Mucosa of descending colon (tissue), 3 donors: ENCODE data around the gene PBX1. TPM values are rescaled to one million over a fixed set of nuclear protein-coding genes. Genes with fewer than 3 reads are reported as not detected.

ENCODE experiments used
- ATAC-seq: fragments of 200-7000 bp; cut with Tn5 transposase; one replicate; pipeline ENCODE4 v1.9.1; 2020; ENCODE audit warnings: mild to moderate bottlenecking, moderate library complexity
- DNase-seq, 3 donors: peaks; one replicate each; pipeline ENCODE4 v3.0.0-alpha.2; 2020
- H3K36me3 ChIP-seq: fragments of 200-600 bp; one replicate; pipeline ENCODE4 v1.8.0; 2021; ENCODE audit warnings: low read depth, mild to moderate bottlenecking
- H3K4me1 ChIP-seq: fragments of 200-600 bp; one replicate; pipeline ENCODE4 v1.8.0; 2021; ENCODE audit warnings: low read depth, mild to moderate bottlenecking
- H3K4me3 ChIP-seq: fragments of 200-600 bp; one replicate; pipeline ENCODE4 v1.8.0; 2021; ENCODE audit warnings: mild to moderate bottlenecking
- H3K9me3 ChIP-seq: fragments of 200-600 bp; one replicate; pipeline ENCODE4 v1.8.0; 2021; ENCODE audit warnings: mild to moderate bottlenecking
- intact Hi-C, 2 donors: fragments of 100-400 bp; cut with DNase I in 1 of 2; cut with micrococcal nuclease in 1 of 2; formaldehyde crosslinking; loops; one replicate each; pipeline versions ENCODE4 v1.11.0 to v1.11.1; 2022; cut with DNase I, micrococcal nuclease
- total RNA-seq, 3 donors: library from RNA; stranded (reverse); fragmentation: NEBNext Ultra II Directional in 2 of 3; extraction: Animal tissue kit (Norgen Biotek cat#: 25700) in 2 of 3; gene quantifications; one replicate each; pipeline versions ENCODE4 v1.2.1 to v1.2.4, GENCODE V29; 2021 to 2023
- TF ChIP-seq, protein P1 (sequence below): fragments of 200-600 bp; IDR thresholded peaks from one replicate; pipeline ENCODE4 v1.8.0; 2022; ENCODE audit warnings: antibody characterized with exemption, mild to moderate bottlenecking
- donor health status: DM: no; HTN: no; CAD: no; lungs with moderate emphysema.
- donor health status: DM: no; HTN: no; CAD: no.
- donor health status: DM: no; HTN: yes; CAD: no.

The PBX1 gene
- total RNA-seq, 3 donors from 2014 or later: 52.6 to 182 (median 82.8) TPM

- ATAC-seq: no peak
These were observed 207.2 kb downstream of the PBX1 start for GRCh38 chr1:164765992-164766720.

DNA sequence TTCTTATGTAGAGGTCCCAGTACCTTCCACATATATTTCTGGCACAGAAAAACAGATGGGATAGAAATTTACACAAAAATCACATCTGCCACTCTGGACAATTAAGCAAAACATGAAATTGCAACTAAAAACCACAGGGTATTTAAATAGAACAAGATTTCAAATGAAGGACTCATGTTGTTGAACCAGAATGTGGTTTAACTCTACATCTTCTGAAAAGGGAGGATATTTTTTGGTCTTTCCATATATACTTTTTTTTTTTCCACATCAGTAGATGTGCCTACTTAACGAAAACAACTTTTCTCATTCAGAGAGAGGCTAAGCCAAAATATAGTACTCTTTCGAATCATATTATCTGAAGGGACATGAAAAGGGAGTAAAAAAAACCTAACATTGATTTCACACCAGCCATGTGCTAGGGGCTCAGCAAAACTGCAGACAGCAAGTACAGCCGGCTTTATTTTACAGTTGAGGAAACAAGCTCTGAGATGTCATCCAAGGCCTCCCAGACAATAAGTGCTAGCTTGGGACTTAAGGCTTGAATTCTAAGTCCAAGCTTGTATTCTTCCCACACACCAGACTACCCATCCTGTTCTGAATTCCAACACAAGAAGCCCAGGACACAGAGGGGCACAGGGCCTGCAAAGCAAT lies 208.9 kb downstream of the PBX1 start:
- Histone ChIP-seq H3K4me1 (peaks cover 12% of the 10 kb centered on the region), H3K9me3 (no peaks in the 10 kb centered on the region), H3K36me3 (no peaks in the 10 kb centered on the region), H3K4me3 (no peak overlapping the region)
- no peak for DNase-seq
- ATAC-seq: no peak
- intact Hi-C loops: no loop called here
- TF ChIP-seq, protein P1, sequence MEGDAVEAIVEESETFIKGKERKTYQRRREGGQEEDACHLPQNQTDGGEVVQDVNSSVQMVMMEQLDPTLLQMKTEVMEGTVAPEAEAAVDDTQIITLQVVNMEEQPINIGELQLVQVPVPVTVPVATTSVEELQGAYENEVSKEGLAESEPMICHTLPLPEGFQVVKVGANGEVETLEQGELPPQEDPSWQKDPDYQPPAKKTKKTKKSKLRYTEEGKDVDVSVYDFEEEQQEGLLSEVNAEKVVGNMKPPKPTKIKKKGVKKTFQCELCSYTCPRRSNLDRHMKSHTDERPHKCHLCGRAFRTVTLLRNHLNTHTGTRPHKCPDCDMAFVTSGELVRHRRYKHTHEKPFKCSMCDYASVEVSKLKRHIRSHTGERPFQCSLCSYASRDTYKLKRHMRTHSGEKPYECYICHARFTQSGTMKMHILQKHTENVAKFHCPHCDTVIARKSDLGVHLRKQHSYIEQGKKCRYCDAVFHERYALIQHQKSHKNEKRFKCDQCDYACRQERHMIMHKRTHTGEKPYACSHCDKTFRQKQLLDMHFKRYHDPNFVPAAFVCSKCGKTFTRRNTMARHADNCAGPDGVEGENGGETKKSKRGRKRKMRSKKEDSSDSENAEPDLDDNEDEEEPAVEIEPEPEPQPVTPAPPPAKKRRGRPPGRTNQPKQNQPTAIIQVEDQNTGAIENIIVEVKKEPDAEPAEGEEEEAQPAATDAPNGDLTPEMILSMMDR: no peak

More at GRCh38 chr1:164765992-164766720, 207.2 kb downstream of the PBX1 start:
- Histone ChIP-seq H3K4me3 (no peak overlapping the region), H3K4me1 (peaks cover 6% of the 10 kb centered on the region), H3K36me3 (no peaks in the 10 kb centered on the region), H3K9me3 (no peaks in the 10 kb centered on the region)
- DNase-seq: no peak
- TF ChIP-seq, protein P1: no peak
- intact Hi-C loops: no loop called here

DNA sequence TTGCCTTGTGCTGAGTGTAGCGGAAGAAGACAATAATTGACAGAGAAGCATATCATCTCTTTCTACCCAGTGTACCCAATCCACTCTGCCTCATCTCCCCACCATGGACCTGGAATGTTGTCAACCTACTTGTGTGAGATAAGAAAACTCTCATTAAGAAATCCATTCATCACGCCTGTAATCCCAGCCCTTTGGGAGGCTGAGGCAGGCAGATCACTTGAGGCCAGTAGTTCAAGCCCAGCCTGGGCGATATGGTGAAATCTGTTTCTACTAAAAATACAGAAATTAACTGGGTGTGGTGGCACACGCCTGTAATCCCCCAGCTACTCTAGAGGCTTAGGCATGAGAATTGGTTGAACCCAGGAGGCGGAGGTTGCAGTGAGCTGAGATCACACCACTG lies 209.6 kb downstream of the PBX1 start:
- DNase-seq (no peak), ATAC-seq (no peak)
- Histone ChIP-seq H3K9me3 (no peaks in the 10 kb centered on the region), H3K36me3 (no peaks in the 10 kb centered on the region), H3K4me3 (no peak overlapping the region), H3K4me1 (peaks cover 12% of the 10 kb centered on the region)
- intact Hi-C loops: no loop called here
- TF ChIP-seq, protein P1: no peak

DNA sequence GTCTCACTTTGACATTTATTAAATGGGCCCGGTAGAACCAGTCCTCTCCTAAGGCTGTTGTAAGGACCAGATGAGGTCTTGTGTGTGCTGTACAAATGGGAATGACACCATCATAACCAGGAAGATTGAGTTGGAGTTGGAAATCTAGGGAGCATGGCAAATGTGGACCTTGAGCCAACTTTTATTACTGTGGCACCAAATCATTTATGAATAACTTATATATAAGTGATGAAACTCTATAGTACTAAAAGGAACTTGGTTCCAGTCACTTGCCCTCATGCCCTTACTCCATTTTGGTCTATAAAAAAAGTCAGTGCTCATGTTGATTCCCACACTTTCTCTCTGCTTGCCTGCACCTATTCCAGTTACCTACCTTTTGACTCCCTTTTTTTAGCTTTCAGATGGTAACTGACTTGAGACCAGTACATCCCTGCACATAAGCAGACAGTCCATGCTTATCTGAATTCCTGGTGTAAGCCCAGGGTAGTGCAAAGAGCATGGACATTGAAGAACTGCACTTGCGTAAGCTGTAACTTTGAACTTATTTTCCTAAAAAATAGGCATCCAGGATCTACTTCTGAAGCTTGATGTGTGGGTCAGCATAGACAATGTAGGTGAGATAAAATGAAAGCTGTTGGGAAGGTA lies 210.6 kb downstream of the PBX1 start:
- Histone ChIP-seq H3K36me3 (no peaks in the 10 kb centered on the region), H3K4me1 (peaks cover 18% of the 10 kb centered on the region), H3K9me3 (no peaks in the 10 kb centered on the region), H3K4me3 (no peak overlapping the region)
- TF ChIP-seq, protein P1: no peak
- DNase-seq: no peak
- peak; percentile 77 for ATAC-seq
- intact Hi-C loops: no loop called here

- Histone ChIP-seq H3K36me3 (no peaks in the 10 kb centered on the region), H3K4me3 (no peak overlapping the region), H3K9me3 (no peaks in the 10 kb centered on the region), H3K4me1 (peaks cover 22% of the 10 kb centered on the region)
- intact Hi-C loops: no loop called here
- TF ChIP-seq, protein P1: no peak
- ATAC-seq: no peak
- no peak for DNase-seq
These were observed 211.1 kb downstream of the PBX1 start for GRCh38 chr1:164770131-164770529.
